WTC11 (cell line): Measurements from ENCODE around the gene PPM1M.

Experiments used
- MLX ChIP-seq: sonication (generic); formaldehyde crosslinking; IDR thresholded peaks from 2 replicates; pipeline ENCODE4 v1.8.1; 2023; ENCODE audit warnings: mild to moderate bottlenecking, missing genetic modification reagents, moderate library complexity
- USF1 ChIP-seq: sonication (generic); formaldehyde crosslinking; IDR thresholded peaks from 2 replicates; pipeline ENCODE4 v1.8.0; 2022; ENCODE audit warnings: mild to moderate bottlenecking, missing genetic modification reagents

- no peak for TF ChIP-seq USF1 (CRISPR knock-in tag)
- TF ChIP-seq MLX (CRISPR knock-in tag), result no peak
Measured at GRCh38 chr3:52265387-52265786, 19.8 kb downstream of the PPM1M start.
